HepG2 (cell line): ENCODE results near the gene ASCC3. TPM values are rescaled to one million over a fixed set of nuclear protein-coding genes. Genes with fewer than 3 reads are reported as not detected.

Experiments
- CBFB ChIP-seq: sonication (generic); formaldehyde crosslinking; IDR thresholded peaks from 2 replicates; pipeline ENCODE4 v1.4.0; 2020; ENCODE audit warnings: missing genetic modification reagents
- CEBPG ChIP-seq: IDR thresholded peaks from 2 replicates; pipeline ENCODE4 v1.6.1; 2016
- GABPA ChIP-seq, 2 experiments: IDR thresholded peaks; 2 replicates each; pipeline ENCODE4 v1.6.1; 2011 to 2016; ENCODE audit warnings: low read depth in 2 of 2, low read length in 1 of 2, missing biosample characterization in 1 of 2, missing genetic modification characterization in 1 of 2
- GLI4 ChIP-seq: sonication (generic); formaldehyde crosslinking; IDR thresholded peaks from 2 replicates; pipeline ENCODE4 v1.5.1; 2020; ENCODE audit warnings: missing genetic modification reagents, mild to moderate bottlenecking, moderate library complexity, borderline replicate concordance
- HCFC1 ChIP-seq: fragments of 150-350 bp; IDR thresholded peaks from 2 replicates; pipeline ENCODE4 v1.6.1; 2014; ENCODE audit warnings: low read depth, low read length
- KDM5A ChIP-seq: fragments of 200-600 bp; sonication (generic); IDR thresholded peaks from 2 replicates; pipeline ENCODE4 v1.7.0; 2018; ENCODE audit warnings: antibody characterized with exemption, mild to moderate bottlenecking, low read length, borderline replicate concordance
- RCOR2 ChIP-seq: IDR thresholded peaks from 2 replicates; pipeline ENCODE4 v1.6.1; 2016; ENCODE audit warnings: missing biosample characterization, missing genetic modification reagents
- TFDP1 ChIP-seq: IDR thresholded peaks from 2 replicates; pipeline ENCODE4 v1.6.1; 2016; ENCODE audit warnings: missing compliant biosample characterization, missing genetic modification reagents, borderline replicate concordance
- TRAFD1 ChIP-seq: sonication (generic); formaldehyde crosslinking; IDR thresholded peaks from 2 replicates; pipeline ENCODE4 v1.5.1; 2020; ENCODE audit warnings: missing genetic modification reagents, mild to moderate bottlenecking, borderline replicate concordance
- ZKSCAN1 ChIP-seq: fragments of 150-350 bp; IDR thresholded peaks from 2 replicates; pipeline ENCODE4 v1.6.1; 2014; ENCODE audit warnings: low read length
- ZNF335 ChIP-seq: sonication (generic); formaldehyde crosslinking; IDR thresholded peaks from 2 replicates; pipeline ENCODE4 v1.4.0; 2020; ENCODE audit warnings: missing genetic modification reagents
- ZNF407 ChIP-seq: sonication (generic); formaldehyde crosslinking; IDR thresholded peaks from one replicate; pipeline ENCODE4 v1.5.1; 2020; ENCODE audit warnings: mild to moderate bottlenecking, missing genetic modification reagents; ENCODE audit errors: not compliant biosample characterization
- ZNF414 ChIP-seq: sonication (generic); formaldehyde crosslinking; IDR thresholded peaks from 2 replicates; pipeline ENCODE4 v1.5.0; 2020; ENCODE audit warnings: missing genetic modification reagents
- ZNF660 ChIP-seq: sonication (generic); formaldehyde crosslinking; IDR thresholded peaks from 2 replicates; pipeline ENCODE4 v1.5.1; 2020; ENCODE audit warnings: mild to moderate bottlenecking, low read depth, missing genetic modification reagents, borderline replicate concordance
- ZNF777 ChIP-seq: sonication (generic); formaldehyde crosslinking; IDR thresholded peaks from 2 replicates; pipeline ENCODE4 v1.4.0; 2020; ENCODE audit warnings: missing genetic modification reagents
- polyA plus RNA-seq, 8 experiments: library from polyadenylated mRNA; depleted of rRNA in 3 of 8; stranded (reverse) in 7 of 8; unstranded in 1 of 8; fragments of >200 nt; fragmentation: Illumina TruSeq in 4 of 8; extraction: Trizol in 4 of 8; gene quantifications; 2 replicates each; pipeline versions ENCODE4 v1.2.1 to v1.2.3, GENCODE V29; 2011 to 2016; ENCODE audit warnings: low read depth in 4 of 8, missing spikeins in 1 of 8, mixed read lengths in 1 of 8; ENCODE audit not compliant: insufficient read depth in 1 of 8
- total RNA-seq, 5 experiments: library from RNA; depleted of rRNA; stranded (reverse); fragments of >200 nt; fragmentation: Illumina TruSeq; extraction: Trizol; gene quantifications; 2 replicates each; pipeline ENCODE4 v1.2.3, GENCODE V29; 2016; ENCODE audit warnings: low read depth in 1 of 5

ASCC3 gene
- total and polyA plus RNA-seq, 2 of the 13 experiments (the other 11 are each of a cell fraction or from before 2014, with no cell fraction given) = 23.1 to 55.7 TPM

- TF ChIP-seq TRAFD1 (no peak), ZNF660 (CRISPR knock-in tag) (no peak), CEBPG (CRISPR knock-in tag) (no peak), GABPA (IDR thresholded peaks at IDR 0.05; ENCODE audit: low read depth, low read length) (no peak), GABPA (CRISPR knock-in tag; IDR thresholded peaks at IDR 0.05; ENCODE audit: low read depth) (no peak), HCFC1 (no peak; the same call in 1 of the 2 replicates), ZKSCAN1 (no peak), KDM5A (no peak), GLI4 (peak; percentile 99; the same call in 1 of the 2 replicates), ZNF777 (CRISPR knock-in tag) (peak; percentile 81), CBFB (peak; percentile 75; the same call in 1 of the 2 replicates), ZNF335 (CRISPR knock-in tag) (peak; percentile 26; the same call in 1 of the 2 replicates), RCOR2 (no peak), TFDP1 (CRISPR knock-in tag) (peak; percentile 94), ZNF414 (CRISPR knock-in tag) (peak; percentile 95), ZNF407 (CRISPR knock-in tag) (peak; percentile 98)
Measured at GRCh38 chr6:100880853-100881706, at the start of gene ASCC3 (continued).
